Peyer's patch (tissue), 4 donors: ENCODE data around the gene MRPS35.

Source experiments
- POLR2A ChIP-seq, 2 donors: fragments of 450-650 bp; IDR thresholded peaks; one replicate each; pipeline ENCODE4 v1.5.1; 2017; ENCODE audit warnings: antibody characterized with exemption in 2 of 2, mild to moderate bottlenecking in 2 of 2, moderate library complexity in 2 of 2
- TF ChIP-seq, protein P1 (sequence below), 6 experiments: fragments of 450-650 bp in 4 of 6; fragments of 200-600 bp in 2 of 6; sonication (generic) in 1 of 6; IDR thresholded peaks; one replicate each; pipeline ENCODE4 v1.5.1; 2017 to 2019; ENCODE audit warnings: antibody characterized with exemption in 6 of 6, mild to moderate bottlenecking in 3 of 6, moderate library complexity in 1 of 6

- peak; percentile 44 to 46 for TF ChIP-seq POLR2A (IDR thresholded peaks at IDR 0.05)
- TF ChIP-seq, protein P1, sequence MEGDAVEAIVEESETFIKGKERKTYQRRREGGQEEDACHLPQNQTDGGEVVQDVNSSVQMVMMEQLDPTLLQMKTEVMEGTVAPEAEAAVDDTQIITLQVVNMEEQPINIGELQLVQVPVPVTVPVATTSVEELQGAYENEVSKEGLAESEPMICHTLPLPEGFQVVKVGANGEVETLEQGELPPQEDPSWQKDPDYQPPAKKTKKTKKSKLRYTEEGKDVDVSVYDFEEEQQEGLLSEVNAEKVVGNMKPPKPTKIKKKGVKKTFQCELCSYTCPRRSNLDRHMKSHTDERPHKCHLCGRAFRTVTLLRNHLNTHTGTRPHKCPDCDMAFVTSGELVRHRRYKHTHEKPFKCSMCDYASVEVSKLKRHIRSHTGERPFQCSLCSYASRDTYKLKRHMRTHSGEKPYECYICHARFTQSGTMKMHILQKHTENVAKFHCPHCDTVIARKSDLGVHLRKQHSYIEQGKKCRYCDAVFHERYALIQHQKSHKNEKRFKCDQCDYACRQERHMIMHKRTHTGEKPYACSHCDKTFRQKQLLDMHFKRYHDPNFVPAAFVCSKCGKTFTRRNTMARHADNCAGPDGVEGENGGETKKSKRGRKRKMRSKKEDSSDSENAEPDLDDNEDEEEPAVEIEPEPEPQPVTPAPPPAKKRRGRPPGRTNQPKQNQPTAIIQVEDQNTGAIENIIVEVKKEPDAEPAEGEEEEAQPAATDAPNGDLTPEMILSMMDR (IDR thresholded peaks at IDR 0.05): peak in 1 of 6 experiments; percentile 2
Measured at GRCh38 chr12:27710592-27711316, at the start of gene MRPS35.
